AG04450 (cell line): ENCODE results near the gene DIMT1. TPM values are rescaled to one million over a fixed set of nuclear protein-coding genes. Genes with fewer than 3 reads are reported as not detected.

Source experiments
- CTCF ChIA-PET: fragments of 300-600, 350-600 bp; formaldehyde crosslinking; extraction: SDS; loops from one replicate; lab custom pipeline; 2022; ENCODE audit warnings: antibody characterized with exemption, inconsistent platforms; lab: Charles Lee
- POLR2A ChIA-PET: fragments of 350-600 bp; formaldehyde crosslinking; extraction: SDS; loops from one replicate; lab custom pipeline; 2021; ENCODE audit warnings: antibody characterized with exemption, inconsistent platforms; lab: Yijun Ruan, JAX
- DNase-seq: peaks from one replicate; pipeline ENCODE4 v3.0.0-alpha.2; 2011; ENCODE audit warnings: low read depth, low spot score
- H3K27ac ChIP-seq: one replicate; pipeline ENCODE4 v1.5.1; 2012; ENCODE audit warnings: low read depth, low read length, control low read depth
- H3K27me3 ChIP-seq: one replicate; pipeline ENCODE4 v1.6.0; 2012; ENCODE audit warnings: low read length; ENCODE audit not compliant: control insufficient read depth, insufficient read depth
- H3K4me3 ChIP-seq: 2 replicates; pipeline ENCODE4 v1.5.1; 2011; ENCODE audit warnings: mild to moderate bottlenecking, low read depth, low read length, control low read depth
- H3K9me3 ChIP-seq: 2 replicates; pipeline ENCODE4 v1.5.1; 2012; ENCODE audit warnings: low read length; ENCODE audit not compliant: control insufficient read depth, insufficient read depth
- CTCF ChIP-seq: IDR thresholded peaks from 2 replicates; pipeline ENCODE4 v1.5.1; 2011; ENCODE audit warnings: low read depth, low read length, control low read depth, inconsistent platforms
- polyA plus RNA-seq: library from polyadenylated mRNA; depleted of rRNA; stranded (reverse); fragments of >200 nt; gene quantifications from 2 replicates; pipeline ENCODE4 v1.2.3, GENCODE V29; 2011

Gene DIMT1
- polyA plus RNA-seq, 1 experiment: 31.1 TPM

- POLR2A ChIA-PET: no interaction called here
- DNase-seq: no peak
- H3K4me3 ChIP-seq: no peak overlapping the region
- H3K27me3 ChIP-seq: no peaks in the 10 kb centered on the region
- TF ChIP-seq CTCF: no peak
- no peaks in the 10 kb centered on the region for H3K9me3 ChIP-seq
- H3K27ac ChIP-seq: no peak overlapping the region
- CTCF ChIA-PET: no interaction called here
Measured at GRCh38 chr5:62346748-62347147, 57.0 kb downstream of the DIMT1 start.

DNA sequence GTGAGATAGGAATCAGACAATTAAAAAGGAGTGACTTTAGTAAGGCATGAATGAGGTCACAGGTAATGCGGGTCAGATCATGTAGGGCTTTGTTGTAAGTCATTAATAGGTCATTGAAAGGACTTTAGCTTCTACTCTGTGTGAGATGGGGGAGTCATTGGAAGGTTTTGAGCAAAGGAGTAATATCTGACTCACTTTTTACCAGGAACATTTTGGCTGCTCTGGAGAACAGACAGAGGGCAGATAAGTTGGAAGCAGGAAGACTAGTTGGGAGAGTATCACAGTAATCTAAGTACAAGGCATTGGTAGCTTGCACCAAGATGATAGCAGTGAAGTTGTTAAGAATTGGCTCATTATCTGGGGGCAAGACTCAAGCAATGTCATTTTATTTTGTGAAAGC, 60.3 kb downstream of the DIMT1 start:
- ChIA-PET POLR2A (no interaction called here), CTCF (interaction anchor here (1.0 to 2.0 kb wide), 3 partner anchors 9 to 13 kb away, joined by 5 to 7 read pairs (median 6); no protein-coding TSS in a partner anchor)
- Histone ChIP-seq H3K4me3 (no peak overlapping the region), H3K27ac (no peak overlapping the region), H3K9me3 (no peaks in the 10 kb centered on the region), H3K27me3 (no peaks in the 10 kb centered on the region)
- TF ChIP-seq CTCF: no peak
- DNase-seq: no peak

DNA sequence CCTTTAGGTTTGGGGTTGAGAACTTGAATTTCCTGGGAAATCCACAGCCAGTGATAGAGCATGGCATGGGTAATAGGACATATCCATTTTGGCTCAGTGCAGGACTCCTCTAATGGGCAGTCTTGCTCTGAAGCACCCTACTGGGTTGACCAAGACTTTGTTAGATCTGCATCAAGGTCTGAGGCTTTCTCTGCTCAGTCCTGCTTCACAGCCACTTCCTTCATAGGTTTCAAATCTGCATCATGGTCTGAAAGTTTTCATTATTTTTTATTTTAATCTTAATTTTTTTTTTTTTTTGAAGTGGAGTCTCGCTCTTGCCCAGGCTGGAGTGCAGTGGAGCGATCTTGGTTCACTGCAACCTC, 61.2 kb downstream of the DIMT1 start:
- H3K9me3 ChIP-seq: no peaks in the 10 kb centered on the region
- ChIA-PET CTCF (no interaction called here), POLR2A (interaction anchor here (0.7 kb wide), 1 partner anchor 41 kb away, joined by 3 read pairs; no protein-coding TSS in a partner anchor)
- DNase-seq: no peak
- H3K27ac ChIP-seq: no peak overlapping the region
- no peak overlapping the region for H3K4me3 ChIP-seq
- H3K27me3 ChIP-seq: no peaks in the 10 kb centered on the region
- TF ChIP-seq CTCF: no peak

- CTCF ChIA-PET: no interaction called here
- no peaks in the 10 kb centered on the region for H3K9me3 ChIP-seq
- no peaks in the 10 kb centered on the region for H3K27me3 ChIP-seq
- no peak for TF ChIP-seq CTCF
- no peak for DNase-seq
- H3K4me3 ChIP-seq: no peak overlapping the region
- POLR2A ChIA-PET: interaction anchor here (0.7 kb wide), 1 partner anchor 41 kb away, joined by 3 read pairs; no protein-coding TSS in a partner anchor
- H3K27ac ChIP-seq: no peak overlapping the region
Measured at GRCh38 chr5:62341783-62342475, 61.8 kb downstream of the DIMT1 start.

DNA sequence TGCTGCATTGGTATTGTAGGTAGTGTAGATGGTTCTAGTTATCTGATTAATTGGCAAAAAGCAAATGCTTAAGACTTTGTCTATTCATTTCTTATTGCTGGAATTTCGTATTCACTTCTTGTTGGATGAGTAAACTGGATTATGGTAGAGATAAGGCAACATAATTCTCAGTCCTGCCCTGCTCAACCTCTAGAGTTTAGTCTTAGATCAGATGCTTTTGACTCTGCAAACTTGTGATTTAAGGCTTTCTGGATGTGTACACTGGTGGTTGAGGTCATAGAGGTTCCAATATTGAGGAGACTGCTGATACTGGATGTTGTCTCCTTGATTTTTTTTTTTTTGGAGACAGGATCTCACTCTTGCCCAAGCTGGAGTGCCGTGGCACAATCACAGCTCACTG, 62.7 kb downstream of the DIMT1 start:
- DNase-seq: no peak
- no peak for TF ChIP-seq CTCF
- no peak overlapping the region for H3K27ac ChIP-seq
- ChIA-PET POLR2A (no interaction called here), CTCF (no interaction called here)
- no peak overlapping the region for H3K4me3 ChIP-seq
- no peaks in the 10 kb centered on the region for H3K9me3 ChIP-seq
- H3K27me3 ChIP-seq: no peaks in the 10 kb centered on the region
